ENCODE measurements around the gene RBM4B. TPM values are rescaled to one million over a fixed set of nuclear protein-coding genes. Genes with fewer than 3 reads are reported as not detected.

RBM4B gene
- total and polyA plus RNA-seq, 8 donors: 5.7 to 20.7 (median 8.3) TPM

DNA sequence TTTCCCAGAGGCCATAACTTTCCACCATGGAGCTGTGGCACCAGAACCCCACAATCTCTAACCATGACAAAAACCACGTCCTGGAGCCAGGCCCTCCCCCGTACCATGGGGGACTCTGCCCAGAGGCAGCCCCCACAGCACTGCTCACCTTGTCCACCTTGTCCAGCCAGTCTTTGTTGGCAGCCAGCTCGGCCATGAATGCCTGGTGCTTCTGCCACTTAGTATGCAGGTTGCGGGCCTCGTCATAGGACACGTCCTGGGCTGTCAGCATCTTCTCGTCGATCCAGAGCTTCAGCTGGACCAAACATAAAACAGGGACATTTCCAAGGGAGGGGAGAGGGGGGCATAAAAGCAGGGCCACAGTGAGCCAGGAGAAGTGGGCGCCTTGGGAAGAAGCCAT lies 20.8 kb upstream of the RBM4B start:
- no peak for FAIRE-seq
- Histone ChIP-seq H3K36me3 (peaks cover 0 to 27% (median 3%) of the 10 kb centered on the region in 3 donors), H3K27ac (no peak overlapping the region), H3K4me3 (no peak overlapping the region), H3K27me3 (no peaks in the 10 kb centered on the region), H3K9me3 (no peaks in the 10 kb centered on the region), H3K4me1 (no peaks in the 10 kb centered on the region)
- WGBS, 2 donors: 94% methylated on average over 9 of the region's 9 CpGs
- peak in 1 of 6 donors; percentile 31 for DNase-seq
- intact Hi-C loops (cut with DNase I): loop anchor here in 1 of 3 donors (5.0 kb wide), 1 partner anchor 134 kb away; no protein-coding TSS in a partner anchor
- ATAC-seq: no peak
- TF ChIP-seq, protein P1, sequence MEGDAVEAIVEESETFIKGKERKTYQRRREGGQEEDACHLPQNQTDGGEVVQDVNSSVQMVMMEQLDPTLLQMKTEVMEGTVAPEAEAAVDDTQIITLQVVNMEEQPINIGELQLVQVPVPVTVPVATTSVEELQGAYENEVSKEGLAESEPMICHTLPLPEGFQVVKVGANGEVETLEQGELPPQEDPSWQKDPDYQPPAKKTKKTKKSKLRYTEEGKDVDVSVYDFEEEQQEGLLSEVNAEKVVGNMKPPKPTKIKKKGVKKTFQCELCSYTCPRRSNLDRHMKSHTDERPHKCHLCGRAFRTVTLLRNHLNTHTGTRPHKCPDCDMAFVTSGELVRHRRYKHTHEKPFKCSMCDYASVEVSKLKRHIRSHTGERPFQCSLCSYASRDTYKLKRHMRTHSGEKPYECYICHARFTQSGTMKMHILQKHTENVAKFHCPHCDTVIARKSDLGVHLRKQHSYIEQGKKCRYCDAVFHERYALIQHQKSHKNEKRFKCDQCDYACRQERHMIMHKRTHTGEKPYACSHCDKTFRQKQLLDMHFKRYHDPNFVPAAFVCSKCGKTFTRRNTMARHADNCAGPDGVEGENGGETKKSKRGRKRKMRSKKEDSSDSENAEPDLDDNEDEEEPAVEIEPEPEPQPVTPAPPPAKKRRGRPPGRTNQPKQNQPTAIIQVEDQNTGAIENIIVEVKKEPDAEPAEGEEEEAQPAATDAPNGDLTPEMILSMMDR (IDR thresholded peaks at IDR 0.05): no peak

DNA sequence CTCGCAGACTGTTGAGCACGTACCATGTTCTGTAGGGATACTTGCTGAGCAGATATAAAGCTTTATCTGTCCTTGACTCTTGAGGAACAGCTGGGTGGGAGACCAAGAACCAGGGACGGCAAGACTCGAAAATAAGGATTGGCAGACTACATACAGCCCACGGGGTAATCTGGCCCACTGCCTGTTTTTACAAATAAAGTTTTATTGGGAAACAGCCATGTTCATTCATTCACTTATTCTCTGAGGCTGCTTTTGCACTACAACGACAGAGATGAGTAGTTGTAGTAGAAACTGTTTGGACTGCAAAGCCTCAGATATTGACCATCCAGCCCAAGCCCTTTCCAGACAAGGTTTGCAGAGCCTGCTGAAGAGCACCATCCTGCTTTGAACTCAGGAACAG lies 20.3 kb upstream of the RBM4B start:
- Histone ChIP-seq H3K9me3 (no peaks in the 10 kb centered on the region), H3K36me3 (peaks cover 0 to 27% (median 3%) of the 10 kb centered on the region in 3 donors), H3K27me3 (no peaks in the 10 kb centered on the region), H3K4me3 (no peak overlapping the region), H3K4me1 (no peaks in the 10 kb centered on the region), H3K27ac (no peak overlapping the region)
- ATAC-seq (no peak), FAIRE-seq (no peak), DNase-seq (peak in 1 of 6 donors; percentile 3)
- intact Hi-C loops (cut with DNase I): loop anchor here in 1 of 3 donors (5.0 kb wide), 1 partner anchor 134 kb away; no protein-coding TSS in a partner anchor
- 90 to 94% methylated on average over 6 of the region's 6 CpGs for WGBS, 2 donors
- TF ChIP-seq, protein P1 (IDR thresholded peaks at IDR 0.05): no peak

GRCh38 chr11:66696146-66696545 lies 18.5 kb upstream of the RBM4B start:
- TF ChIP-seq, protein P1 (IDR thresholded peaks at IDR 0.05): no peak
- DNase-seq (peak in 1 of 6 donors; percentile 53), FAIRE-seq (no peak), ATAC-seq (no peak)
- Histone ChIP-seq H3K4me1 (no peaks in the 10 kb centered on the region), H3K9me3 (no peaks in the 10 kb centered on the region), H3K27ac (no peak overlapping the region), H3K36me3 (peaks cover 0 to 37% (median 3%) of the 10 kb centered on the region in 3 donors), H3K4me3 (no peak overlapping the region), H3K27me3 (no peaks in the 10 kb centered on the region)
- 88 to 95% methylated on average over 9 of the region's 9 CpGs for WGBS, 2 donors
- intact Hi-C loops (cut with DNase I): loop anchor here in 1 of 3 donors (5.0 kb wide), 1 partner anchor 136 kb away; no protein-coding TSS in a partner anchor

DNA sequence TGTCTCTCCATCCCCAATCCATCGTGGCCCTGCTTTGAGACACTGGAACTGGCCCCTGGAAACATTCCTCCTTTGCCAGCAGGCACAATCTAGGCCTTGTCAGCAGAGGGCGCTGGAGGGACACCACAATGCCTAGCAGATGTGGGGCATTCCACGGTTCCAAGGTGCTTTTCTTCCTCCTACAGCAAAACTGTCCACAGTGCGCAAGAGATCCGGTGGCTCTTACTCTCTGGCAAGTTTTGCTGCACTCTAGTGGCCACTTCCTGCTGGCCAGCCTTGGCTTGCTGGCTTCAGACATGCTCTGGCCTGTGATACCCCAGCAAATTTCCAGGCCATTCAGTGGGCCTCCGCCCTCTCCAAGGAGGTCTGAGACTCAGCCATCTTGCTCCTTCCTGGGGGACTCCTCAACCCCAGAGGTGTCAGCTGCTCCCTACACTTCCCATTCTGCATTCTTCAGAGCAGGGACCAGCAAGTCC lies 17.1 kb upstream of the RBM4B start:
- H3K4me3 ChIP-seq: no peak overlapping the region
- WGBS, 2 donors: 16 to 18% methylated on average over 6 of the region's 6 CpGs
- peak; percentile 94 to 99 (median 98) for ATAC-seq
- no peaks in the 10 kb centered on the region for H3K27me3 ChIP-seq
- TF ChIP-seq, protein P1 (IDR thresholded peaks at IDR 0.05): peak; percentile 88 to 95 (median 90)
- peaks cover 0 to 36% (median 0%) of the 10 kb centered on the region in 3 donors for H3K36me3 ChIP-seq
- H3K4me1 ChIP-seq: no peaks in the 10 kb centered on the region
- DNase-seq: peak; percentile 90 to 94 (median 92)
- intact Hi-C loops (cut with DNase I): loop anchor here (5.0 kb wide), 2 partner anchors 138 to 148 kb away; partner anchors contain the start of gene RCE1 (in 1 of the 3)
- H3K27ac ChIP-seq: no peak overlapping the region
- FAIRE-seq: no peak
- H3K9me3 ChIP-seq: no peaks in the 10 kb centered on the region

DNA sequence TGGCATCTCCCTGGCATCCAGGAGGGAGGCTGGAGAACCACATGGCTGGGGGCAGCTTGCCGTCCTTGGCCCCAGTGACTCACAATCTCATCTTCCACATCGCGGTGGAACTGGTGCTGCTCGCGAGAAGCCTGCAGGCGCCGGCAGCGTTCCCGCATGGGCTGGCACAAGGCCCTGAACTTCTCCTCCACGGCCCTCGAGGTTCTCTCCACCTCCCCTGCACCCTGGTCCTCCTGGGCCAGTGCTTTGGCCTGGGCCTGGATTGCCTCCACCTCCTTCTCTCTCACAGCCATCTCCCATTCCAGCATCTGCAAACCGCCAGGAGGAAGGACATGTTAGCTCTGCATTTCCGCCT lies 16.3 kb upstream of the RBM4B start:
- Histone ChIP-seq H3K27ac (no peak overlapping the region), H3K27me3 (no peaks in the 10 kb centered on the region), H3K9me3 (no peaks in the 10 kb centered on the region), H3K36me3 (peaks cover 0 to 34% (median 0%) of the 10 kb centered on the region in 3 donors), H3K4me3 (no peak overlapping the region), H3K4me1 (no peaks in the 10 kb centered on the region)
- no peak for ATAC-seq
- peak in 2 of 6 donors; percentile 52 to 64 for DNase-seq
- TF ChIP-seq, protein P1 (IDR thresholded peaks at IDR 0.05): no peak
- intact Hi-C loops (cut with DNase I): loop anchor here in 2 of 3 donors (5.0 kb wide), 2 partner anchors 138 to 148 kb away; partner anchors contain the start of gene RCE1 (in 1 of the 2)
- 66 to 73% methylated on average over 13 of the region's 13 CpGs for WGBS, 2 donors
- FAIRE-seq: no peak
